ENCODE results near the gene GJC1.
A peak's percentile ranks its signal among the peaks of the same experiment; 100 is the strongest.

The GJC1 gene

GRCh38 chr17:44871556-44871955 lies 41.5 kb upstream of the GJC1 start:
- H3K4me3 ChIP-seq (ENCODE audit: low read depth, low read length), result no peak overlapping the region
- TF ChIP-seq CTCF (IDR thresholded peaks at IDR 0.05; ENCODE audit: control insufficient read depth, extremely low read depth, insufficient read depth), result no peak
- no peak for DNase-seq (ENCODE audit: low read depth)

DNA sequence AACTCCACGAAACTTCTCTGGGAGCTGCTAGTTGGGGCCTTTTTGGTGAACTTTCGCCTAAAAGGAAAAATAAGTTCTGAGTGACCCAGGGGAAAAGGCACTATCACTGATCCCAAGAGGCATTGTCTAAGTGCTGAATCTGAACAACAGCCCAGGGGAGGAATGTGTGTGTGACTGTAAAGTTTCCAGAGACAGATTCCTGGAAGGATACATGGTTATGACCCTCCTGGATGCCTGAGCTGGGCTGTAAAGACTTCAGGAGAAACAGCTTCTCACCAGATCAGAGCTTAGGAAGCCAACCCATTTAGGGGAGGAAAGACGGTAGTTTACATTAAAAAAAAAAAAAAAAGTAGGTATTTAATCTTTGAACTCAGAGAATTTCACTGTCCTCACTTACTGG lies 37.8 kb upstream of the GJC1 start:
- TF ChIP-seq CTCF (IDR thresholded peaks at IDR 0.05; ENCODE audit: control insufficient read depth, extremely low read depth, insufficient read depth), result no peak
- no peak overlapping the region for H3K4me3 ChIP-seq (ENCODE audit: low read depth, low read length)
- DNase-seq (ENCODE audit: low read depth), result no peak

- DNase-seq (ENCODE audit: low read depth), result no peak
- H3K4me3 ChIP-seq (ENCODE audit: low read depth, low read length), result no peak overlapping the region
- no peak for TF ChIP-seq CTCF (IDR thresholded peaks at IDR 0.05; ENCODE audit: control insufficient read depth, extremely low read depth, insufficient read depth)
Observed at GRCh38 chr17:44865931-44866330, 35.8 kb upstream of the GJC1 start.

GRCh38 chr17:44865231-44865660 lies 35.2 kb upstream of the GJC1 start:
- TF ChIP-seq CTCF (IDR thresholded peaks at IDR 0.05; ENCODE audit: control insufficient read depth, extremely low read depth, insufficient read depth), result peak; percentile 72
- DNase-seq (ENCODE audit: low read depth), result peak; percentile 46
- H3K4me3 ChIP-seq (ENCODE audit: low read depth, low read length), result no peak overlapping the region

DNA sequence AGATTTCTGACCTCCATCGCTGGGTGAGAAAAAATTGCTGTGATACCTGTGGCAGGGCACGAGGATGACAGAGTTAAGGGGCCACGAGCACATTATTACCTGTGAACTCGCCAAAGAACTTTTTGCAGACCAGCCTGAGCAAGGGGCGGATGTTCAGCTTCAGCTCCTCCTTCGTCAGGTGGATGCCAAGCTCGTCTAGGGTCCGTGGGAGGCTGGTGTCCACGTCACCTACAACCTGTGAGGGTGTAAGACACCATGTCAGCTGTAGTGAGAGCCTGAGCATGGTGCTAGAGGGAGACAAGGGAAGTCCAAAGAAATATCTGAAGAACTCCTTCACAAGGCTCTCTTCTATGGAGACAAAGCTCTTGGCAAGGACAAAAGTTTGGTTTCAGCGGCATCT lies 34.7 kb upstream of the GJC1 start:
- no peak overlapping the region for H3K4me3 ChIP-seq (ENCODE audit: low read depth, low read length)
- no peak for DNase-seq (ENCODE audit: low read depth)
- no peak for TF ChIP-seq CTCF (IDR thresholded peaks at IDR 0.05; ENCODE audit: control insufficient read depth, extremely low read depth, insufficient read depth)

- no peak for TF ChIP-seq CTCF (IDR thresholded peaks at IDR 0.05; ENCODE audit: control insufficient read depth, extremely low read depth, insufficient read depth)
- DNase-seq (ENCODE audit: low read depth), result no peak
- no peak overlapping the region for H3K4me3 ChIP-seq (ENCODE audit: low read depth, low read length)
Observed at GRCh38 chr17:44863061-44863918, 33.2 kb upstream of the GJC1 start.

All from LNCaP clone FGC (cell line).